KMS-11 (cell line): Measurements from ENCODE around the gene AP1M2.
"Not testable (repeated sequence)": the region's sequence is repeated elsewhere in the genome, so short reads cannot be mapped to it uniquely, and the experiment has no call there.

Source experiments
- H2AFZ ChIP-seq: fragments of 200-600 bp; sonication (generic); 2 replicates; pipeline ENCODE4 v1.6.1; 2016; ENCODE audit warnings: antibody characterized with exemption, mixed run types, low read depth
- H3K27ac ChIP-seq: fragments of 200-600 bp; sonication (generic); 2 replicates; pipeline ENCODE4 v1.6.1; 2016; ENCODE audit warnings: mild to moderate bottlenecking, mixed run types
- H3K27me3 ChIP-seq: fragments of 200-600 bp; sonication (generic); 2 replicates; pipeline ENCODE4 v1.6.1; 2017; ENCODE audit warnings: mild to moderate bottlenecking, low read depth, mixed run types, moderate library complexity; ENCODE audit not compliant: insufficient read depth
- H3K36me3 ChIP-seq: fragments of 200-600 bp; sonication (generic); 2 replicates; pipeline ENCODE4 v1.6.1; 2017; ENCODE audit warnings: mild to moderate bottlenecking, mixed run types; ENCODE audit not compliant: insufficient read depth
- H3K4me1 ChIP-seq: fragments of 200-600 bp; sonication (generic); 2 replicates; pipeline ENCODE4 v1.6.1; 2016; ENCODE audit warnings: mild to moderate bottlenecking, low read depth, mixed run types; ENCODE audit not compliant: poor library complexity, severe bottlenecking
- H3K4me2 ChIP-seq: fragments of 200-600 bp; sonication (generic); 2 replicates; pipeline ENCODE4 v1.7.0; 2016; ENCODE audit warnings: mild to moderate bottlenecking, mixed run types
- H3K4me3 ChIP-seq: fragments of 200-600 bp; sonication (generic); IDR thresholded peaks from 2 replicates; pipeline ENCODE4 v1.6.1; 2017; ENCODE audit warnings: low read depth, low read length, mixed read lengths; ENCODE audit not compliant: insufficient read depth
- H3K79me2 ChIP-seq: fragments of 200-600 bp; sonication (generic); 2 replicates; pipeline ENCODE4 v1.6.1; 2016; ENCODE audit warnings: low read depth, mixed run types; ENCODE audit not compliant: insufficient read depth
- H3K9ac ChIP-seq: fragments of 200-600 bp; sonication (generic); 2 replicates; pipeline ENCODE4 v1.6.1; 2016; ENCODE audit warnings: mild to moderate bottlenecking, mixed run types
- H4K20me1 ChIP-seq: fragments of 200-600 bp; sonication (generic); 2 replicates; pipeline ENCODE4 v1.6.1; 2016; ENCODE audit warnings: mild to moderate bottlenecking, mixed run types; ENCODE audit not compliant: insufficient read depth
- TF ChIP-seq, protein P1 (sequence below): fragments of 200-600 bp; sonication (generic); conservative IDR thresholded peaks from 2 replicates; pipeline ENCODE4 v1.6.1; 2017; ENCODE audit warnings: low read depth, mild to moderate bottlenecking, antibody characterized with exemption, low read length, moderate library complexity, mixed read lengths

The AP1M2 gene

DNA sequence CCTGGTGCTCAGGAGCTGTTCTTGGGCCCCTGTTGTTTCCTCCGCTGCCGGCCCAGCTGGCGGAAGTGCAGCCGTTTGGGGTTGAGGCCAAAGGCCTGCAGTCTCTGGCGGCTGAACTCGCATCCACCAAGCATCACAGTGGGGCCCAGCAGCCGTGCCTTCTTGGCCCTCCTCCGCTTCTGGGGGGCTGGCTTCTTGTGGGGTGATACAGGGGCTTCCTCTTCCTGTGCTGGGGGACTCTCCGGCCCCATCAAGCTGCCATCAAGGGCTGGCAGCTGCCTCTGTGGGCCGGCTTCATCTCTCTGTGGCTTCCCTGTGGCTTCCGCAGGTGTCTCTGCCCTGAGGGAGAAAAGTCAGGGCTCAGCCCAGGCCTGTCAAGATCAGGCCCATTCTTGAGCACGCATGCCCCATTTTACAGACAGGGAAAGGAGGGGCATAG is 33.1 kb downstream of the AP1M2 start:
- Histone ChIP-seq H3K4me2 (no peak overlapping the region), H3K4me1 (peaks cover 6% of the 10 kb centered on the region), H3K27me3 (no peaks in the 10 kb centered on the region), H3K4me3 (no peak overlapping the region), H3K27ac (no peak overlapping the region), H4K20me1 (no peaks in the 10 kb centered on the region), H3K36me3 (peaks cover 5% of the 10 kb centered on the region; the same call in 1 of the 2 replicates), H2AFZ (no peak overlapping the region), H3K9ac (no peak overlapping the region), H3K79me2 (no peaks in the 10 kb centered on the region)
- TF ChIP-seq, protein P1, sequence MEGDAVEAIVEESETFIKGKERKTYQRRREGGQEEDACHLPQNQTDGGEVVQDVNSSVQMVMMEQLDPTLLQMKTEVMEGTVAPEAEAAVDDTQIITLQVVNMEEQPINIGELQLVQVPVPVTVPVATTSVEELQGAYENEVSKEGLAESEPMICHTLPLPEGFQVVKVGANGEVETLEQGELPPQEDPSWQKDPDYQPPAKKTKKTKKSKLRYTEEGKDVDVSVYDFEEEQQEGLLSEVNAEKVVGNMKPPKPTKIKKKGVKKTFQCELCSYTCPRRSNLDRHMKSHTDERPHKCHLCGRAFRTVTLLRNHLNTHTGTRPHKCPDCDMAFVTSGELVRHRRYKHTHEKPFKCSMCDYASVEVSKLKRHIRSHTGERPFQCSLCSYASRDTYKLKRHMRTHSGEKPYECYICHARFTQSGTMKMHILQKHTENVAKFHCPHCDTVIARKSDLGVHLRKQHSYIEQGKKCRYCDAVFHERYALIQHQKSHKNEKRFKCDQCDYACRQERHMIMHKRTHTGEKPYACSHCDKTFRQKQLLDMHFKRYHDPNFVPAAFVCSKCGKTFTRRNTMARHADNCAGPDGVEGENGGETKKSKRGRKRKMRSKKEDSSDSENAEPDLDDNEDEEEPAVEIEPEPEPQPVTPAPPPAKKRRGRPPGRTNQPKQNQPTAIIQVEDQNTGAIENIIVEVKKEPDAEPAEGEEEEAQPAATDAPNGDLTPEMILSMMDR, result no peak

DNA sequence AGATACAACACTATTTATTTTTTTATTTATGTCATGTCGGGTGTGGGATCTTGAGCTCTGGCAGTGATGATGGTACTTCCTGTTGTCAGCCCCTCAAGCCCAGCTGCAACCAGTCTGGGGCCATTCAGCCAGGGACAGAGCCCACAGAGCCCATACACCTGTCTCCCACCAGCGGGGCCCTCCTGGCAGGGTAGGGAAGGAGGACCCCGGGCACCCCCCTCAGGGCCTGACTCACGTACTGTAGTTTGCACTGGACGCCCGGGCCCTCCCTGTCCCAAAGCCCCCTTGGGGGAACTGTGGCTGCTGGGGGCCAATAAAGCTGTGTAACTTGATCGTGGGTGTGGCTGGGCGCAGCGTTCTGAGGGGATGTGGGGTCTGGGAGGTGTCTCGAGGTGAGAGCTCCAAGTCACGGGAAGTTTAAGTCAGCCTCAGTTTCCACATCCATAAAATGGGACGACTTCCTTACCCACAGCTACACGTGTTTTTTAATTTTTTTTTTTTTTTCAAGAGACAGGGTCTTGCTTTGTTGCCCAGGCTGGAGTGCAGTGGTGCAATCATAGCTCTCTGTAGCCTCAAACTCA is 33.9 kb downstream of the AP1M2 start:
- H2AFZ ChIP-seq, result no peak overlapping the region
- no peak overlapping the region for H3K27ac ChIP-seq
- H3K36me3 ChIP-seq, result peaks cover 5% of the 10 kb centered on the region; the same call in 1 of the 2 replicates
- H3K27me3 ChIP-seq, result no peaks in the 10 kb centered on the region
- no peak overlapping the region for H3K4me2 ChIP-seq
- no peaks in the 10 kb centered on the region for H3K79me2 ChIP-seq
- H3K4me3 ChIP-seq, result no peak overlapping the region
- TF ChIP-seq, protein P1, result no peak
- no peaks in the 10 kb centered on the region for H4K20me1 ChIP-seq
- peaks cover 6% of the 10 kb centered on the region for H3K4me1 ChIP-seq
- H3K9ac ChIP-seq, result no peak overlapping the region

DNA sequence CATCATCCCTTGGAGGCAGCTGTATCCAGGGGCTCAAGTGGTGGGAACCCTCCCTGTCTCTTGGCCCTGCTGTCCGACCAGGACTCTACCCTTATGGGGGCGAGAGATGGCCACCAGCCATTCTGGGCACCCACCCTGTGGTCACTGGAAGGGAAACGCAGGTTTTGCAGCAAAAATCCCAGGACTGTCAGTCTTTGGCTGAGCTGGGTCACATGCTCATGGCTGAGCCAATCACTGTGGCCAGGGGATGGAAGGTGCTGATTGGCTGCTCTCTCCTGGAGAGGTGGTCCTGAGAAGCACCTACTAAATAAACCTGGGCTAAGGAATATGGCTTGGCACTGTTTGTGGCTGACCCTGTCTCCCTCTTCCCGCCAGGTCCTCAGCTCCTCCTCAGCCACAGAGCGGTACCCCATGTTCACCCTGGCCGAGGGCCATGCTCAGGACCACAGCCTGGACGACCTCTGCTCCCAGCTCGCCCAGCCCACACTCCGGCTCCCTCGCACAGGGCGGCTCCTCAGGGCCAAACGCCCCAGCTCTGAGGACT is 34.5 kb downstream of the AP1M2 start:
- no peak overlapping the region for H3K9ac ChIP-seq
- no peaks in the 10 kb centered on the region for H3K79me2 ChIP-seq
- no peak overlapping the region for H3K27ac ChIP-seq
- H3K27me3 ChIP-seq, result no peaks in the 10 kb centered on the region
- H3K4me1 ChIP-seq, result peaks cover 6% of the 10 kb centered on the region
- H4K20me1 ChIP-seq, result no peaks in the 10 kb centered on the region
- no peak overlapping the region for H3K4me2 ChIP-seq
- TF ChIP-seq, protein P1, result no peak
- no peak overlapping the region for H3K4me3 ChIP-seq
- H3K36me3 ChIP-seq, result peaks cover 5% of the 10 kb centered on the region; the same call in 1 of the 2 replicates
- H2AFZ ChIP-seq, result no peak overlapping the region

DNA sequence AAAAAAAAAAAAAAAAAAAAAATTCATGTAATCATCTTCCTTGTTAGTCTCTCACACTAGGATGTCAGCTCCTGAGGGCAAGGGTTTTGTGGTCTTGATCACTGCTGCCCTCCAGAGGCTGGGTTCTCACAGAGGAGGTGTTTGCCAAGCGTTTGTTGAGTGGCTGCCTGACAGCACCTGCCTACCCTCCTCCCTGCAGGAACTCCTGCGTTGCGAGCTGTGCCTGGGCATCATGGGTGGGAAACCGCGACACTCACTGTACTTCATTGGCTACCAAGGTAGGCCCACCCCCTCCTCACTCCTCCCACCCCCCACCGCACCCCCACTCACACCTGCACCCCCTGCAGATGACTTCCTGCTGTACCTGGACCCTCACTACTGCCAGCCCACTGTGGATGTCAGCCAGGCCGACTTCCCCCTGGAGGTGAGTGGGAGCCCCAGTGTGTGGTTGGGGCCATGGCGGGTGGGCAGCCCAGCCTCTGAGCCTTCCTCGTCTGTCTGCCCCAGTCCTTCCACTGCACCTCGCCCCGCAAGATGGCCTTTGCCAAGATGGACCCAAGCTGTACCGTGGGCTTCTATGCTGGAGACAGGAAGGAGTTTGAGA is 35.3 kb downstream of the AP1M2 start:
- no peak overlapping the region for H3K4me3 ChIP-seq
- no peak overlapping the region for H3K4me2 ChIP-seq
- no peak overlapping the region for H3K9ac ChIP-seq
- H2AFZ ChIP-seq, result no peak overlapping the region
- TF ChIP-seq, protein P1, result no peak
- H3K36me3 ChIP-seq, result peaks cover 5% of the 10 kb centered on the region; the same call in 1 of the 2 replicates
- no peaks in the 10 kb centered on the region for H4K20me1 ChIP-seq
- peaks cover 6% of the 10 kb centered on the region for H3K4me1 ChIP-seq
- H3K79me2 ChIP-seq, result no peaks in the 10 kb centered on the region
- no peaks in the 10 kb centered on the region for H3K27me3 ChIP-seq
- no peak overlapping the region for H3K27ac ChIP-seq

DNA sequence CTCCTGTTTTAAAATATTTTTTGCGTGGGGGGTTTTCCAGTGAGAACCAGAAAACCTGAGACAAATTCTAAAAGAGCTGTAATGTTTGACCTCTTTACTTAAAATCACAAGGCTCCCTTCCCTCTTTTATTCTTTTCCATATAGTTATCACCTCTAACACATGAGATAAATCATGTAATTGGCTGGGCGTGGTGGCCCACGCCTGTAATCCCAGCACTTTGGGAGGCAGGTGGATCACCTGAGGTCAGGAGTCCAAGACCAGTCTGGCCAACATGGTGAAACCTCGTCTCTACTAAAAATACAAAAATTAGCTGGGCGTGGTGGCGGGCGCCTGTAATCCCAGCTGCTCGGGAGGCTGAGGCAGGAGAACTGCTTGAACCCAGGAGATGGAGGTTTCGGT is 36.1 kb downstream of the AP1M2 start:
- not testable (repeated sequence) for H3K4me2 ChIP-seq, H3K4me1 ChIP-seq, H3K79me2 ChIP-seq, H3K36me3 ChIP-seq, H4K20me1 ChIP-seq, H3K4me3 ChIP-seq, H3K27me3 ChIP-seq, H2AFZ ChIP-seq, H3K9ac ChIP-seq, H3K27ac ChIP-seq
